HUES48 (cell line): Measurements from ENCODE around the gene SLC15A1.
A peak's percentile ranks its signal among the peaks of the same experiment; 100 is the strongest.

Experiments
- H3K27ac ChIP-seq: one replicate; pipeline ENCODE4 v1.7.0; 2013; ENCODE audit warnings: low read depth, low read length, inconsistent platforms
- H3K27me3 ChIP-seq: 2 replicates; pipeline ENCODE4 v1.6.1; 2013; ENCODE audit warnings: mild to moderate bottlenecking, low read length; ENCODE audit not compliant: control insufficient read depth, insufficient read depth
- H3K36me3 ChIP-seq: 2 replicates; pipeline ENCODE4 v1.6.1; 2013; ENCODE audit warnings: low read length; ENCODE audit not compliant: control insufficient read depth, insufficient read depth
- H3K4me1 ChIP-seq: 2 replicates; pipeline ENCODE4 v1.6.1; 2013; ENCODE audit warnings: mild to moderate bottlenecking, low read length; ENCODE audit not compliant: control insufficient read depth, insufficient read depth
- H3K4me3 ChIP-seq: 2 replicates; pipeline ENCODE4 v1.5.1; 2013; ENCODE audit warnings: mild to moderate bottlenecking, low read depth, low read length
- H3K9ac ChIP-seq: 2 replicates; pipeline ENCODE4 v1.6.1; 2013; ENCODE audit warnings: mild to moderate bottlenecking, low read depth, low read length, moderate library complexity
- H3K9me3 ChIP-seq: 2 replicates; pipeline ENCODE4 v1.6.1; 2013; ENCODE audit warnings: low read length; ENCODE audit not compliant: control insufficient read depth, insufficient read depth

The SLC15A1 gene

GRCh38 chr13:98706446-98707110 lies 45.9 kb downstream of the SLC15A1 start:
- Histone ChIP-seq H3K9ac (no peak overlapping the region), H3K9me3 (no peaks in the 10 kb centered on the region), H3K4me1 (no peaks in the 10 kb centered on the region; the same call in 1 of the 2 replicates), H3K4me3 (no peak overlapping the region), H3K27me3 (no peaks in the 10 kb centered on the region), H3K36me3 (no peaks in the 10 kb centered on the region), H3K27ac (no peak overlapping the region)

GRCh38 chr13:98697791-98698190 lies 54.7 kb downstream of the SLC15A1 start:
- Histone ChIP-seq H3K4me3 (no peak overlapping the region), H3K9ac (no peak overlapping the region)

GRCh38 chr13:98693756-98694155 lies 58.7 kb downstream of the SLC15A1 start:
- no peak overlapping the region for H3K4me3 ChIP-seq
- peak overlapping the region; percentile 33 for H3K27ac ChIP-seq
- H3K4me1 ChIP-seq, result peaks cover under 1% of the 10 kb centered on the region
- H3K36me3 ChIP-seq, result no peaks in the 10 kb centered on the region
- H3K9me3 ChIP-seq, result no peaks in the 10 kb centered on the region
- H3K9ac ChIP-seq, result no peak overlapping the region
- H3K27me3 ChIP-seq, result no peaks in the 10 kb centered on the region

More at GRCh38 chr13:98697791-98698190, 54.7 kb downstream of the SLC15A1 start:
- H3K27ac ChIP-seq, result no peak overlapping the region
- H3K9me3 ChIP-seq, result no peaks in the 10 kb centered on the region
- H3K4me1 ChIP-seq, result no peaks in the 10 kb centered on the region
- H3K27me3 ChIP-seq, result no peaks in the 10 kb centered on the region
- H3K36me3 ChIP-seq, result no peaks in the 10 kb centered on the region

GRCh38 chr13:98691360-98691759 lies 61.1 kb downstream of the SLC15A1 start:
- Histone ChIP-seq H3K4me3 (no peak overlapping the region), H3K9ac (no peak overlapping the region), H3K9me3 (no peaks in the 10 kb centered on the region), H3K27ac (no peak overlapping the region), H3K27me3 (no peaks in the 10 kb centered on the region), H3K4me1 (peaks cover 17% of the 10 kb centered on the region), H3K36me3 (no peaks in the 10 kb centered on the region)

- Histone ChIP-seq H3K4me1 (peaks cover 17% of the 10 kb centered on the region), H3K27me3 (no peaks in the 10 kb centered on the region), H3K9ac (no peak overlapping the region), H3K4me3 (no peak overlapping the region), H3K9me3 (no peaks in the 10 kb centered on the region), H3K27ac (no peak overlapping the region), H3K36me3 (no peaks in the 10 kb centered on the region)
These were observed 62.0 kb downstream of the SLC15A1 start for GRCh38 chr13:98690348-98691022.

- Histone ChIP-seq H3K4me1 (peaks cover 17% of the 10 kb centered on the region), H3K4me3 (no peak overlapping the region), H3K9ac (no peak overlapping the region), H3K36me3 (no peaks in the 10 kb centered on the region), H3K27ac (no peak overlapping the region), H3K9me3 (no peaks in the 10 kb centered on the region), H3K27me3 (no peaks in the 10 kb centered on the region)
These were observed 63.0 kb downstream of the SLC15A1 start for GRCh38 chr13:98689347-98689968.

GRCh38 chr13:98688373-98688772 lies 64.1 kb downstream of the SLC15A1 start:
- no peak overlapping the region for H3K9ac ChIP-seq
- peak overlapping the region; percentile 16; the same call in 1 of the 2 replicates for H3K4me3 ChIP-seq
- peak overlapping the region; percentile 79 for H3K27ac ChIP-seq
- peaks cover 17% of the 10 kb centered on the region for H3K4me1 ChIP-seq
- no peaks in the 10 kb centered on the region for H3K27me3 ChIP-seq
- no peaks in the 10 kb centered on the region for H3K36me3 ChIP-seq
- H3K9me3 ChIP-seq, result no peaks in the 10 kb centered on the region

- H3K36me3 ChIP-seq, result no peaks in the 10 kb centered on the region
- no peaks in the 10 kb centered on the region for H3K9me3 ChIP-seq
- H3K4me1 ChIP-seq, result peaks cover 17% of the 10 kb centered on the region
- no peak overlapping the region for H3K9ac ChIP-seq
- no peak overlapping the region for H3K27ac ChIP-seq
- H3K4me3 ChIP-seq, result no peak overlapping the region
- no peaks in the 10 kb centered on the region for H3K27me3 ChIP-seq
These were observed 65.2 kb downstream of the SLC15A1 start for GRCh38 chr13:98687319-98687718.

GRCh38 chr13:98686270-98686669 lies 66.2 kb downstream of the SLC15A1 start:
- Histone ChIP-seq H3K4me3 (no peak overlapping the region), H3K36me3 (no peaks in the 10 kb centered on the region), H3K4me1 (peaks cover 17% of the 10 kb centered on the region), H3K27ac (no peak overlapping the region), H3K9ac (no peak overlapping the region), H3K9me3 (no peaks in the 10 kb centered on the region), H3K27me3 (no peaks in the 10 kb centered on the region)

GRCh38 chr13:98685146-98685545 lies 67.3 kb downstream of the SLC15A1 start:
- no peaks in the 10 kb centered on the region for H3K27me3 ChIP-seq
- H3K9ac ChIP-seq, result no peak overlapping the region
- no peaks in the 10 kb centered on the region for H3K36me3 ChIP-seq
- peaks cover 17% of the 10 kb centered on the region for H3K4me1 ChIP-seq
- no peak overlapping the region for H3K4me3 ChIP-seq
- no peaks in the 10 kb centered on the region for H3K9me3 ChIP-seq
- H3K27ac ChIP-seq, result no peak overlapping the region

- no peaks in the 10 kb centered on the region for H3K9me3 ChIP-seq
These were observed 71.4 kb downstream of the SLC15A1 start for GRCh38 chr13:98681049-98681448.

More at GRCh38 chr13:98681049-98681448, 71.4 kb downstream of the SLC15A1 start:
- no peak overlapping the region for H3K9ac ChIP-seq
- no peaks in the 10 kb centered on the region for H3K36me3 ChIP-seq
- no peaks in the 10 kb centered on the region; the same call in 1 of the 2 replicates for H3K4me1 ChIP-seq
- H3K4me3 ChIP-seq, result no peak overlapping the region
- H3K27ac ChIP-seq, result no peak overlapping the region
- no peaks in the 10 kb centered on the region for H3K27me3 ChIP-seq
